Caco-2 (cell line): Measurements from ENCODE around the gene PSMA6. TPM values are rescaled to one million over a fixed set of nuclear protein-coding genes. Genes with fewer than 3 reads are reported as not detected.

Experiments used
- BruUV-seq: library from RNA; stranded (reverse); fragments of 400-500 nt; replicated peaks from 2 replicates; lab custom pipeline; 2021; lab: Mats Ljungman, UMichigan
- CTCF ChIA-PET: fragments of 300-600 bp; sonication (Branson Sonifier 250); formaldehyde crosslinking; loops from one replicate; lab custom pipeline; 2022; ENCODE audit warnings: antibody characterized with exemption; lab: Charles Lee
- POLR2A ChIA-PET: fragments of 300-600 bp; sonication (Branson Sonifier 250); formaldehyde crosslinking; loops from one replicate; lab custom pipeline; 2022; ENCODE audit warnings: antibody characterized with exemption; lab: Charles Lee
- DNase-seq, 2 experiments: peaks; one replicate each; pipeline versions ENCODE4 v3.0.0 to v3.0.0-alpha.2; 2020 to 2022
- H3K27me3 ChIP-seq: replicated peaks from 2 replicates; pipeline ENCODE4 v1.6.0; 2011; ENCODE audit warnings: low read length; ENCODE audit not compliant: control insufficient read depth, insufficient read depth
- H3K36me3 ChIP-seq: 2 replicates; pipeline ENCODE4 v1.5.1; 2011; ENCODE audit warnings: low read length; ENCODE audit not compliant: control insufficient read depth, insufficient read depth
- H3K4me1 ChIP-seq: fragments of 250-450 bp; sonication (Bioruptor Pico); 2 replicates; pipeline ENCODE4 v1.5.1; 2020; ENCODE audit warnings: mild to moderate bottlenecking
- H3K4me3 ChIP-seq: 2 replicates; pipeline ENCODE4 v1.5.1; 2011; ENCODE audit warnings: low read depth, mild to moderate bottlenecking, control low read depth, low read length
- H3K9me3 ChIP-seq: fragments of 250-450 bp; sonication (Bioruptor Pico); 2 replicates; pipeline ENCODE4 v1.5.1; 2020; ENCODE audit warnings: mild to moderate bottlenecking, moderate library complexity
- H3K27ac Mint-ChIP-seq: one replicate; pipeline ENCODE4 v1.8.0; 2022; ENCODE audit warnings: mixed read lengths; ENCODE audit not compliant: unreplicated experiment
- H3K27me3 Mint-ChIP-seq: one replicate; pipeline ENCODE4 v1.8.0; 2022; ENCODE audit warnings: mixed read lengths; ENCODE audit not compliant: insufficient read depth, unreplicated experiment
- H3K36me3 Mint-ChIP-seq: one replicate; pipeline ENCODE4 v1.8.0; 2022; ENCODE audit warnings: mild to moderate bottlenecking, mixed read lengths; ENCODE audit not compliant: insufficient read depth, unreplicated experiment
- H3K4me1 Mint-ChIP-seq: one replicate; pipeline ENCODE4 v1.8.0; 2022; ENCODE audit warnings: low read depth, mixed read lengths; ENCODE audit not compliant: unreplicated experiment
- H3K4me3 Mint-ChIP-seq: one replicate; pipeline ENCODE4 v1.8.0; 2022; ENCODE audit warnings: mild to moderate bottlenecking, moderate library complexity, mixed read lengths; ENCODE audit not compliant: unreplicated experiment
- H3K9me3 Mint-ChIP-seq: one replicate; pipeline ENCODE4 v1.8.0; 2022; ENCODE audit warnings: mixed read lengths; ENCODE audit not compliant: unreplicated experiment
- CTCF ChIP-seq, 2 experiments: fragments of 200-600 bp in 1 of 2; IDR thresholded peaks; 1 replicate in 1 of 2; 2 replicates in 1 of 2; pipeline versions ENCODE4 v1.5.1 to v1.8.0; 2011 to 2022; ENCODE audit warnings: antibody characterized with exemption in 1 of 2, control low read depth in 1 of 2, inconsistent platforms in 1 of 2, low read depth in 1 of 2, low read length in 1 of 2, mild to moderate bottlenecking in 1 of 2, moderate library complexity in 1 of 2; ENCODE audit not compliant: insufficient read depth in 1 of 2, severe bottlenecking in 1 of 2, unreplicated experiment in 1 of 2
- intact Hi-C: fragments of 100-400 bp; cut with micrococcal nuclease; formaldehyde crosslinking; loops from one replicate; pipeline ENCODE4 v1.10.0; 2022; ENCODE audit not compliant: unreplicated experiment
- total RNA-seq: library from RNA; stranded (reverse); gene quantifications from 2 replicates; pipeline ENCODE4 v1.2.3, GENCODE V29; 2022

Gene PSMA6
- total RNA-seq, 1 experiment from 2014 or later = 247 TPM

- intact Hi-C loops = no loop called here
- BruUV-seq = no TSS peak
- no peaks in the 10 kb centered on the region for H3K27me3 Mint-ChIP-seq
- H3K9me3 ChIP-seq = no peaks in the 10 kb centered on the region
- no peaks in the 10 kb centered on the region for H3K9me3 Mint-ChIP-seq
- no peaks in the 10 kb centered on the region for H3K4me1 Mint-ChIP-seq
- no peak overlapping the region for H3K27ac Mint-ChIP-seq
- H3K27me3 ChIP-seq = no peaks in the 10 kb centered on the region
- no peak overlapping the region for H3K4me3 Mint-ChIP-seq
- ChIA-PET CTCF (no interaction called here), POLR2A (no interaction called here)
- no peak for TF ChIP-seq CTCF (IDR thresholded peaks at IDR 0.05; ENCODE audit: insufficient read depth in 1 of 2, low read depth in 1 of 2, low read length in 1 of 2, severe bottlenecking in 1 of 2, unreplicated experiment in 1 of 2)
- H3K4me3 ChIP-seq = no peak overlapping the region
- no peaks in the 10 kb centered on the region for H3K36me3 Mint-ChIP-seq
- DNase-seq = no peak
- peaks cover 8% of the 10 kb centered on the region for H3K4me1 ChIP-seq
- no peaks in the 10 kb centered on the region for H3K36me3 ChIP-seq
These were observed 70.3 kb downstream of the PSMA6 start for GRCh38 chr14:35362450-35362849.

- no peak for TF ChIP-seq CTCF (IDR thresholded peaks at IDR 0.05; ENCODE audit: insufficient read depth in 1 of 2, low read depth in 1 of 2, low read length in 1 of 2, severe bottlenecking in 1 of 2, unreplicated experiment in 1 of 2)
- Mint-ChIP-seq H3K27ac (no peak overlapping the region), H3K27me3 (no peaks in the 10 kb centered on the region), H3K9me3 (no peaks in the 10 kb centered on the region), H3K4me3 (no peak overlapping the region), H3K36me3 (no peaks in the 10 kb centered on the region), H3K4me1 (no peaks in the 10 kb centered on the region)
- BruUV-seq = no TSS peak
- CTCF ChIA-PET = no interaction called here
- no peaks in the 10 kb centered on the region for H3K27me3 ChIP-seq
- H3K4me1 ChIP-seq = peaks cover 8% of the 10 kb centered on the region
- POLR2A ChIA-PET = no interaction called here
- intact Hi-C loops = no loop called here
- no peaks in the 10 kb centered on the region for H3K9me3 ChIP-seq
- H3K36me3 ChIP-seq = no peaks in the 10 kb centered on the region
- no peak for DNase-seq
- H3K4me3 ChIP-seq = no peak overlapping the region
These were observed 70.8 kb downstream of the PSMA6 start for GRCh38 chr14:35362911-35363374.

GRCh38 chr14:35365130-35366055 lies 73.2 kb downstream of the PSMA6 start:
- intact Hi-C loops = no loop called here
- peaks cover 8% of the 10 kb centered on the region for H3K4me1 ChIP-seq

More at GRCh38 chr14:35365130-35366055, 73.2 kb downstream of the PSMA6 start:
- peak; percentile 24 to 54 for DNase-seq
- no peaks in the 10 kb centered on the region for H3K4me1 Mint-ChIP-seq
- no TSS peak for BruUV-seq
- H3K36me3 Mint-ChIP-seq = no peaks in the 10 kb centered on the region
- H3K27me3 Mint-ChIP-seq = no peaks in the 10 kb centered on the region
- H3K9me3 ChIP-seq = no peaks in the 10 kb centered on the region
- TF ChIP-seq CTCF (IDR thresholded peaks at IDR 0.05; ENCODE audit: insufficient read depth in 1 of 2, low read depth in 1 of 2, low read length in 1 of 2, severe bottlenecking in 1 of 2, unreplicated experiment in 1 of 2) = no peak
- POLR2A ChIA-PET = no interaction called here
- CTCF ChIA-PET = no interaction called here
- H3K4me3 Mint-ChIP-seq = no peak overlapping the region
- H3K27ac Mint-ChIP-seq = no peak overlapping the region
- no peaks in the 10 kb centered on the region for H3K36me3 ChIP-seq
- H3K4me3 ChIP-seq = no peak overlapping the region
- H3K27me3 ChIP-seq = no peaks in the 10 kb centered on the region
- H3K9me3 Mint-ChIP-seq = no peaks in the 10 kb centered on the region
